ENCODE data around the gene SERF2. TPM values are rescaled to one million over a fixed set of nuclear protein-coding genes. Genes with fewer than 3 reads are reported as not detected.
A peak's percentile ranks its signal among the peaks of the same experiment; 100 is the strongest.

SERF2 gene
- total and polyA plus RNA-seq, 10 of the 15 experiments (the other 5 are each of a cell fraction or from before 2014, with no cell fraction given), result 464 to 4,159 (median 1,014) TPM

GRCh38 chr15:43763819-43764446 is 28.2 kb upstream of the SERF2 start (continued):
- TF ChIP-seq MAX (IDR thresholded peaks at IDR 0.05; ENCODE audit: low read depth, low read length), result no peak
- TF ChIP-seq HDAC2 (IDR thresholded peaks at IDR 0.05), result no peak
- no peak for TF ChIP-seq HDAC6 (IDR thresholded peaks at IDR 0.05; ENCODE audit: unreplicated experiment)
- TF ChIP-seq SREBF1 (IDR thresholded peaks at IDR 0.05; ENCODE audit: low read length), result no peak
- TF ChIP-seq ZSCAN29 (IDR thresholded peaks at IDR 0.05), result no peak
- TF ChIP-seq ZNF207 (IDR thresholded peaks at IDR 0.05; ENCODE audit: borderline replicate concordance), result no peak

GRCh38 chr15:43769584-43770228 is 22.4 kb upstream of the SERF2 start:
- Histone ChIP-seq H3K9ac (ENCODE audit: control insufficient read depth, insufficient read depth, low read length) (no peak overlapping the region), H3K36me3 (ENCODE audit: control insufficient read depth in 2 of 2, insufficient read depth in 2 of 2, low read length in 1 of 2) (peaks cover 16 to 53% of the 10 kb centered on the region in 2 experiments), H3K27ac (ENCODE audit: control insufficient read depth, insufficient read depth) (no peak overlapping the region), H3K4me2 (ENCODE audit: control insufficient read depth, insufficient read depth) (no peak overlapping the region), H3K79me2 (ENCODE audit: control insufficient read depth, insufficient read depth, low read length) (no peaks in the 10 kb centered on the region), H3K4me1 (ENCODE audit: control insufficient read depth, insufficient read depth, low read length) (no peaks in the 10 kb centered on the region), H3K9me3 (replicated peaks; ENCODE audit: control insufficient read depth, insufficient read depth, low read length) (no peaks in the 10 kb centered on the region), H2AFZ (ENCODE audit: control insufficient read depth, low read depth, low read length) (no peak overlapping the region), H4K20me1 (ENCODE audit: control insufficient read depth, insufficient read depth) (0 out of 2 replicates have a peak, but pooled peaks cover 2% of the 10 kb centered on the region), H3K27me3 (replicated peaks in 1 of 2; ENCODE audit: control insufficient read depth in 2 of 2, insufficient read depth in 2 of 2, low read length in 1 of 2) (no peaks in the 10 kb centered on the region), H3K4me3 (no peak overlapping the region)
- CTCF ChIA-PET, result interaction anchor here (0.7 to 3.0 kb wide), 16 partner anchors 9 to 1038 kb away, joined by 3 to 30 read pairs (median 4); partner anchors contain the start of genes HYPK, MFAP1, PDIA3 and SERINC4
- TF ChIP-seq CTCF (IDR thresholded peaks at IDR 0.05 in 2 of 3, conservative IDR thresholded peaks at IDR 0.05 in 1 of 3; ENCODE audit: control insufficient read depth in 2 of 3, extremely low read depth in 1 of 3, insufficient read depth in 1 of 3, low read depth in 3 of 3, low read length in 3 of 3), result peak; percentile 83 to 92 (median 84)
- TF ChIP-seq BHLHE40 (IDR thresholded peaks at IDR 0.05; ENCODE audit: borderline replicate concordance in 1 of 2, low read depth in 2 of 2, low read length in 1 of 2), result no peak
- peak; percentile 45; the same call in 1 of the 2 replicates for TF ChIP-seq SMC3 (IDR thresholded peaks at IDR 0.05; ENCODE audit: borderline replicate concordance, low read length)
- TF ChIP-seq ZBTB40 (IDR thresholded peaks at IDR 0.05; ENCODE audit: borderline replicate concordance), result no peak
- TF ChIP-seq RAD21 (IDR thresholded peaks at IDR 0.05; ENCODE audit: insufficient read depth, low read depth, low read length), result peak; percentile 60
- TF ChIP-seq RELA (IDR thresholded peaks at IDR 0.05; ENCODE audit: borderline replicate concordance, partially characterized antibody), result no peak
- peak; percentile 47; the same call in 1 of the 2 replicates for TF ChIP-seq ZNF384 (IDR thresholded peaks at IDR 0.05; ENCODE audit: borderline replicate concordance, low read depth, low read length)
- intact Hi-C loops (cut with micrococcal nuclease; ENCODE audit: unreplicated experiment) (no loop called here), in situ Hi-C loops (cut with MboI) (no loop called here)
- RAD21 ChIA-PET (ENCODE audit: unreplicated experiment), result interaction anchor here (0.7 to 1.2 kb wide), 4 partner anchors 17 to 23 kb away, joined by 3 to 4 read pairs (median 3); no protein-coding TSS in a partner anchor
- FAIRE-seq (peak; percentile 87), DNase-seq (ENCODE audit: low read depth, low spot score) (no peak), ATAC-seq (peak; percentile 81)
- BruUV-seq (replicated peaks), result no TSS peak
- POLR2A ChIA-PET, result no interaction called here
- WGBS (ENCODE audit: insufficient coverage, insufficient replicate concordance, low lambda C conversion rate, missing lambda C conversion rate), result 56% methylated on average over 5 of the region's 5 CpGs
- SMC1A ChIA-PET (ENCODE audit: uncharacterized antibody, unreplicated experiment), result interaction anchor here (0.6 to 14.9 kb wide), 11 partner anchors 13 to 67 kb away, joined by 3 to 129 read pairs (median 3); partner anchors contain the start of genes MFAP1 and SERF2
